ENCODE data around the gene MGP.
A peak's percentile ranks its signal among the peaks of the same experiment; 100 is the strongest.

MGP gene

DNA sequence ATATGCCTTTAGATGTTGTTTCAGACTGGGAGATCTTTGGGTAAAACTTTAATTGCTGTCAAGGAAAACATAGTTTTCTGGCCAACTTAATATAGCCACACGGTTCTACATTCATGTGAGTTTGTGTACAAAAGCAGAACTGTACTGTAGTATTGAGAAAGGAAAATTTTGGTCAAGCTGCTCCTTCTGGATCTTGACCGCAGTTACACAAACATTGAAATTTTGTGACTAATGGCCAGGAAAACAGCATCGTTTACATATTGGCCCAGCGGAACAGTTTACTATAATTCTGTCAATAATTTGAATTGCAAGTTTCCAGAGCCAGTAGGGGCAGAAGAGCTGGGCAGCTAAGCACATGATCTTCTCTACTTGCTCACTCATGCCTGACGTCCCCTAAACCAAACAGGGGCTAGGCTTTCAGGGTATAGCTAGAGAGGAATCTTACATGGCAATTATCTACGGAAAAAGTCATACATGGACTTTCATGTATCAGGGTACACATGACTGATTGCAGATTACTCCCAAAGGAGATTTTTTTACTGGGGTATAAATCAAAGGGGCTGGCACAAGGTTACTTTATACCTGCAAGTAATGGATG is 31.0 kb downstream of the MGP start:
- DNase-seq = no peak

DNA sequence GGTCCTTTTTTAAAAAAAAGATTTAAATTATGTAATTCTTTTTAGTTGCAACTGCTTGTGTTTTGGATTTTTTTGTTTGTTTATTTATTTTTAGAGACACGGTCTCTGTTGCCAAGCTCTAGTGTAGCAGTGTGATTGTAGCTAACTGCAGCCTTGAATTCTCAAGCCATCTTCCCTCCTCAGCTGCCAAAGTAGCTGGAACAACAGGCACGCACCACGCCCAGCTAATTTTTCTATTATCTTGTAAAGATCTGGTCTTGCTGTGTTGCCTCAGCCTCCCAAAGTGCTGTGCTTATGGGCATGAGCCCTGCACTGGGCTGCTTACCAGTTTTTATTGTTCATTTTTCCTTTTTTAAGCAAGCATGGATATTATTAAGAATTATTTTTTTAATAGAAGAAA is 31.7 kb downstream of the MGP start:
- no peak for DNase-seq

DNA sequence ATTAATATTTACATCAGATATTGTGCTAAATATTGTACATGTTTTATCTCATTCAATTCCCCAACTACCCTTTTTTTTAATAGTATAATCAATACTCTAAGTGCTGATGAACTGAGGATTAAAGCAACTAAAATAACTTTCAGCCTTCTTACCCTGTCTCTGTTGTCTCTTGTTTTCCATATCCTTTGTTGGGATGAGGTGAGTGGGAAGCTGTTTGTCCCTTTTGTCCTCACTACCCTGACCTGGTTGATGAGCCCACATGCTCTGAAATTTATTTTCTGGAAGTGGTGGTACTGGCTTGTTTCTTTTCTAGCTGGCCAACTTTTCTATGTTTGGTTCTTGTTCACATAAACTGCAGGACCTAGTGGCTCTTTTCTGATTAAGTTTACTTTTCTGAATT is 32.8 kb downstream of the MGP start:
- DNase-seq = no peak

DNA sequence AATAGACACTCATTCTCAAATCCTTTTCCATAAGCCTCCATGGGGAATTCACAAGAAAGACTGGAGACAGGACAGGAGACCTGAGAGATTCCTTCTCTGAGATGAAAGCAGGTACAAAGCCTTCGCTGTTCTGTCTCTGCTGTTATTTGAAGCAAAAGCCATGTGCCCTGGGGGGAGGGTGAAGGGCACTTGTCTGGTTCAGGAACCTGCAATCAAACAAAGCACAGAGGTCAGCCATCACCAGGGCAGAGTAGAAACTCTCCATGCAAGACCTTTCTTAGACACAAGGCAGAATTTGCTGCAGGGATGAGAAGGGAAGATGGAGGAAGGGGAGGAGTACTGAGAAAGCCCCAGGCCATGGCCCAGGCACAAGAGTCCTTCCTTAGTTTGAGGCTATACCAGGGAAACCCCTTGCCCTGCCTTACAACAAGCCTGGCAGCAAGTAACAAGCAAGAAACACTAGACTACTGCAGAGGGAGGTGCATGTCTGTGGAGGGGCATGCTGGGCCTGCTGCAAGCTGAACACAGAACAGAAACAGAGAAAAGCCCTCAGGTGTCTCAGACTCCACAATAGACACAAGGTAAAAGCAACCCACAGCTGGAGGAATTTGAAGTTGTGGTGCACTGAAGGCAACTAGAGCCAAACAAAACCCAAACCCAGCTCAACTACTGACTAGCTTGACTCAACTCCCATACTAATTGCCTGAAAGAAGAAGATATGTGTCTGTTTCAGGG is 34.6 kb downstream of the MGP start:
- DNase-seq = no peak

DNA sequence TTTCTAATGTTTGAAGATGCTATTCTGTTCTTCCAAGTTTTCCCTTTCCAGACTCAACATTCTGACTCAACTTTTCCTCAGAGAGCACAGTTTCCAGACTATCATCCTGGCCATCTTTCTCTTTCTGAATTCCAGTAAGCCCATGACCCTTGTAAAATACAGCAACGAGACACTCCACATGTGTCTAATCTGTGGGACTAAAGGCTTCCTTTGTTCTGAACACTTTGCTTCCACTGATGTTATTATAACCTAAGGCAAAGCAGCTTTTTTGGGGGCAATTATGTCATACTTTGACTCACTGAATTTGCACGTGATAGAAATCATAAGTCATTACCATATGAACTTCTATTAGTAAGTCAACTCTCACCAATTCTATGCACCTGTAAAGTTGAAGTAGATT is 36.0 kb downstream of the MGP start:
- DNase-seq = no peak

DNA sequence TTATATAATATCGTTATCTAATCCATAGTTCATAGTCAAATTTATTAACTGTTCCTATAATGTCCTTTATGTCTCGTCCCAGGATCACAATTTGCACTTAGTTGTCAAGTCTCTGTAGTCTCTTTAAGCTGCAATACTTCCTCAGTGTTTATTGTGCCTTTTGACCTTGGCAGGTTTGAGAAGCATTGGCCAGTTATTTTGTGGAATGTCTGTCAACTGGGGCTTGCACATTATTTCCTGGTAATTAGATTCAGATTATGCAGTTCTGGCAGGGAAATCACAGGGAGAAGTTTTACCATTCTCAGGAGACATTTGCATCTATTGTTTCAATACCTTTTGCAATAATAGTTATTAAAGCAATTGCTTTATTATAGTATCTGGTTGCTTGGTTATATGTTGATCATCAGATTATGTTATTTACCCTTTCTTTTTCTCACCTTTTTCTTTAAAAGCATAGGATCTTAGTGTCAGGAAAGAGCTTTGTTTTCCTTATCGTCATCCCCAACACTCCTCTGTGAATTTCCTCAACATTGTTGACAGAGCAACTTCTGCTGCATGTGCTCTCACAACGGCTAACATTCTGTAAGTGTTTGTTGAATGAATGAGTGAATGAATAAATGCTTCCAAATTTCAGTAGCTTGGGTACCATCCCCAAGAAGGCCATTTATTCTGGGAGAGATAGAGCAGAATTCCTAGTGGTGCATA is 38.6 kb downstream of the MGP start:
- DNase-seq = no peak

DNA sequence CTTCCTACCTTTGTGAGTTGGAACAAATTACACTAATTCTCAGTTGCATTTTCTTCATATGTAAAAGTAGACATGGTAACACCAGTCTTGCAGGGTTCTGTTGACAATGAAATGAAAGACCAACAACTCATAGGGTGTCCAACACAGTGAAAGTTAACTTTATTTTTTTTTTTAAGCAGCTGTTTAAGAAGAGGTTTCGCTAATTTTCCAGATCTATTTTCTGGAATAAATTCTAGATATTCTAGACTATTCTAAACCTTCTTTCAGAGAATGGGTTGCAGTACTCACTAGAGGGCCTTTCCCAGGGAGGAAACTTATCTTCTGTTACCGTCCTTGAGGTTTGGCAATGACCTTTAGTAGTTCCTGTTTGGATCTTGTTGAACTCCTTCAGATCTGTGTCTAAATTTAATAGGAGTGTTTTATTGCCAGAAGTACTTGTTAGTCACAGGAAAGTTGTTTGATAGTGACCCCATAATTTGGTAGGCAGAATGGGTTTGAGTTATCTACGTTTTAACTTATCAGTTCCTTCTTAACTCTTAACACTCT is 39.5 kb downstream of the MGP start:
- DNase-seq = no peak

DNA sequence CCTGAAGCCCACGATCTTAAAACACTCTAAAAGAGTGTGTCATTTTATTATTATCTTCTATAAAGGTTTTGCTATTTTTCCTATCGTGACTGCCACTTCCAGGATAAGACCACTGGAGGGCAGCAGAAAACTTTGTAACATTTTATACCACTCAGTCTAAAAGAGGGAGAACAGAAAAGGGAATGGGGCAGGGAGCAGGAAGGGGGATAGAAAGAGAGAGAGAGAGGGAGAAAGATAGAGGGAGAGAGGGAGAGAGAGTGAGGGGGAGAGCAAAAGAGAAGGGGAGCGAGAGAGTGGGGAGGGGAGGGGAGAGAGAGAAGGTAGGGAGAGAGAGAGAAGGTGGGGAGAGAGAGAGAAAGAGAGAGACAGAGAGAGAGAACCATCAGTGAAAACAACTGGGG is 40.3 kb downstream of the MGP start:
- peak; percentile 36 for DNase-seq

DNA sequence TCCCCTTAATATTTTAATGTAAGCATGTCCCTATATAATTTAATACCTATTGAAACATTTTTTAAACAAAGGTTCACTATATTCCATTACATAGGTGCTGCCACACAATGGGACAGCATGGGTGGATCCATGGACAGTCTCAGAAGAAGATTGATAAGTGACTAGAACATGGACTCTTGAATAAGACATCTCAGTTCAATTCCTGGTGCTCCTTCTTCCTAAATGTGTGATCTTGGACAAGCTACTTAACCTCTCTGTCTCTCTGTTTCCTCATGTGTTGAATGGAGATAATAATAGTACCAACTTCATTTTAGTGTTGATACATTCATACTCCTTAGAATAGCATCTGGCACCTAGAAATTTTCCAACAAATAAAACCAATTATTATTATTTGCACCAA is 41.3 kb downstream of the MGP start:
- no peak for DNase-seq

DNA sequence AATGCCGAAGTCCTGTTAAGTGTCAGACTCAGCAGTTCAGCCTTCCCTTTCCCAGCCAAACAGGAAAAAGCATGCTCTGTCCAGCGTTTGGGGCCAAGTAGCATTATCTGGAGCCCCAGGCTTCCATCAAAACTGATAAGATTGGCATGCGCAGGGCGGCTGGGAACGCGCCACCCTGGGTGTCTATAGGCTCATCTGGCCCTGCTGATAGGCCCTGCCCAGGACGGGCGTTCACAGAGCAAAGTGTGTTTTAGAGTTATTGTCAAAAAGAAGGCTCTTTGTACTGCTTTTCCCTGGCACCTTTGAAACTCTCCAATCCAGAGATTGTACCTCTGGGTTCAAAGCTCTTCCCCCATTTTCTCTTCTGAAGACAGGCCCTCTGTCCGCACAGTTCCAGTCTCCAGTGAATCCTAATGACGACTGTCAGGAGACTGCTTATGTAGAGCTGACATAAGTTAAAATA is 42.2 kb downstream of the MGP start, which contains the start of gene ART4:
Gene ART4, minus strand, starts transcription at position 102 of the 463 bp plus-strand sequence. CDS start 413 bp downstream, outside the sequence.
- DNase-seq = no peak

DNA sequence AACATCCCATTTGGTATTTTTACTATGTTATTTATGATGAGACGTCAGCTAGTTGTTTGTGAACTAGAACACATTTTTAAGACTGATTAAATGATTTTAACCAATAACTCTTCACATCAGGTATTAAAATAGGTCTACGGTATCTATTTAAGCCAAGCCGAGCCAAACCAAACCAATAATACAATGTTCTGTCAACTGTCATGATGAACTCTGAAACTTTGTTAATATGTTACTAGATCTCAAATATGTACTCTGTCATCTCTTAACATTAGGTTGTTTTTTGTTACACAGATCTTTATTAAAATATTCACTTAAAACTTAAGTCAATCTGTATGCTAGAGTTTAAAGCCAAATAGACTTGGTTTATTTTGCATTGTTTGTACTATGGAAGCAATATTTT is 43.3 kb downstream of the MGP start:
- DNase-seq = no peak

DNA sequence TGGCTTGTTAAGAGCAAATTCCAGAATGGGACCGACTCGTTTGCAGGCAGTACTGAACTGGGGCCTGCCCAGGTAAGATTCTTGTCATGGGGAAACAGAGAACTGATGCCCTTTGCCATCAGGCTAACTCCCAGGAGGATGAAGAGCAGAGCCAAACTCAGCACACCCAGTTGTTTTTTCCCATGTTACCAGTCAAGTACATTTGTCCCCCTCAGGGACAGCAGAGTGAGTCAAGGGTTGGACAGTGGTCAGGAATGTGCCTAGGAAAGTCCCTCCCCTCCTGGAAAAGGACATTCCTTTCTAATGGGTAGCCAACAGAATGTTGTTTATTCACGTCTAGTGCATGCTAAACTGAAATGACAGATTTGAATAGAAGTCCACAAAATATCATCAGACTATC is 43.9 kb downstream of the MGP start:
- DNase-seq = no peak

DNA sequence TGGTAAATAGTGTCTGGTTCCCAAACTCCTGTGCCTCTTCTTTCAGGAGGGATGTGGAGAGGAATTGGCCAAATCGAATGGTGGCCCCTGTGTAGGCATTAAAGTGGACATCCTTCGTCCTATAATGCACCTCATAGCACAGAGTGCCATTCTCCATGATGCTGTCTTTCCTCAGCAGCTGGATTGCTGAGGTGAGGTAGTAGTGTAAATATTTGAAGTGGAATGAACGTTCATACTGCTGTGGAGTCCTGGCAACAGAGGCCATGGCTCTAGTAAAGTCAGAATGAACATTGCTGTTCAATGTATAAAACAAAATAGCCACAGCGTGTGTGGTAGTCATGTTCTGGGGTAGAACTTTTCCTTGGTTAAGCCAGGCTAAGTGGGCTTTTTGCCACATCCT is 45.0 kb downstream of the MGP start:
- DNase-seq = no peak

DNA sequence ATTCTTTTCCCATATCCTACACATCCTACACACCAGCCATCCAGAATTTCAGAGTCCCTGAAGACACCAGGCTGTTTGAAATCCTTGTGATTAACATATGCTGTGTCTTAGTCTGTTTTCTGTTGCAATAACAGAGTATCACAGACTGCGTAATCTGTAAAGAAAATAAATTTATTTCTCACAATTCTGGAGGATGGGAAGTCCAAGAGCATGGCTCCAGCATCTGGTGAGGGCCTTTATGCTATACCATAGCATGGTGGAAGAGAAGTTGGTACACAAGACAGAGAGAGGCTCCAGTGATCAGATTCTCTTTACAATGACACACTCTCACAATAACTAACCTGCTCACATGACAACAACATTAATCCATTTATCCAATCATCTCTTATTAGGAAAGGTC is 46.4 kb downstream of the MGP start:
- no peak for DNase-seq

DNA sequence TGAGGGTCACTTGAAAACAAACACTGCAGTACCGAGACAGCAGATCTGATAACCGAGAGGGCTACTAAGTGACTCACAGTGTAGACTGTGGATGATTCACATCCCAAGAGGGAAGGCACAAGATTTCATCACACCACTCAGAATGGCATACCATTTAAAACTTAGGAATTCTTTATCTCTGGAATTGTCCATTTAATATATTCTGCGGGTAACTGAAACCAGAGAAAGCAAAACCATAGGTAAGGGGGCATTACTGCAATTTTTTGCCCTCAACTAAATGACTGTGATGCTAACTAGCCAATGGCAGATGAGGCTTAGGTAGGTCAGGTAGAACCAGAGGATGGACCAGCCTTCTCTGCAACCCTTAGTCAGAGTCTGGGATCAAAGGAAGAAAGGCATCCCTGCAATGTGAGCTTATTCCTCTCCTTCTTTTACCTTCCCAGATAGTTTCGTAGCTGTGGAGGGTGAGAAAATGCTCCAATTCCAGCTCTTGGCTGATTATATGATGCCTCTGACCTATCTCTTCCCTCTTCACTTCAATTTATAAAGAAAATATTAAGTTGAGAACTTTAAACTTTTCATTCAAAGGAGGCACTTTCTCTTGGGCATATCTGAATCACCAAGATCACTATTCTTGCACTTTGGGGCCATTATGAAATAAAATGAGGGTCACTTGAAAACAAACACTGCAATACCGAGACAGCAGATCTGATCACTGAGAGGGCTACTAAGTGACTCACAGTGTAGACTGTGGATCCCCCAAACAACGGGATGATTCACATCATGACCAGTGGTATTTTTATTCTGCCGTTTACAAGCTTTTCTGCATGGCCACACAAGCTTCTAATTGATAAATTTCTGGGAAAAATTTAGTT is 49.1 kb downstream of the MGP start:
- no peak for DNase-seq

DNA sequence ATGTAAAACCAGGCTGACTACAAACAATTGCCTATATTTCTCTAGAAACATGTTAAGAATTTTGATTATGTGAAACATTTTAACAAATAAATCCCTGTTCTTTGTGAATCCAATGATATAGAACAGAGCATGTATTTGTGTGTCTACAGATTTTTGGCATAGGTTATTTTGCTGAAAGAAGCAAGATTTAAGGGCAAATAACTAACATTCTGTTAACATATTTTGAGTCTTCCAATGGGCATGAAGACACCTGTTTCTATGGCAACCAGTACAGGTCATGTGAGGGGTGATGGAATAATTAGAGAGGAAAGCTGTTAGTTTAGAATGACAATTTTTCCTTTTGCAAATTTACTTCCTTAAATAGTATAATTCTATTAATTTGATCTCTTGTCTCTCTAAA is 51.1 kb downstream of the MGP start:
- DNase-seq = no peak

DNA sequence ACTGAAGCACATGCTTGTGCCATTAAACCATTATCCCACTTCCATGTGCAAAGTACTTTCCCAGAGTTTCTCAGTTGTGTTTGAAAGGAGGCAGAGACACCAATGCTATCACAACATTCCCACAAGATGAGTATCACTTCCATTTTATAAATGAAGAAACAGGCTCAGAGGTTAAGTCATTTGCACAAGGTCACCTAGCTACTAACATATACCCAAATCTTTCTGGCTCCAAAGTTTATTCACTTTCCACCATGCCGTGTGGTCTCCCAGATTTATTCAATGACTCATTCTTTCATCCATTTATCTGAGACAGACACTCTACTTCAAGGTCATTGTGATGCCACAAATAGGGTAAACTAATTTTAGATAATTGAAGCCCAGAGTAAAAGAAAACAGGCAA is 51.7 kb downstream of the MGP start:
- DNase-seq = no peak

DNA sequence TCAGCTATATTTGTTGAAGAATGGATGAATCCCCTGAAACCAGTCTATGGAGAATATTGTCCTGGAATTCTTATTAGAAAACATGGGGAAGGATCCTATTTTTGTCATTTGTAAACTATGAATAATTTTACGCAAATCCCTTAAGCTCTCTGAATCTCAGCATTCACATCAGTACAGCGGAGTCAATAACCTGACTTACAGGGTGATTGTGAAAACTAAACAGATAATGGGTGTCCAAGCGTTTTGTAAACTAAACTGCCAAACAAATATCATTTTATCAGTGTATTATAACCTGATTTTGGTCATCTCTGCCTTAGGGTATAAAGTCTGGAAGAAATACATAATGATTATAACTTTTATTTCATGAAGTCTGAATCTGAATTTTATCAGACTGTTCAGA is 52.3 kb downstream of the MGP start:
- no peak for DNase-seq
